ENCODE data around the gene RHOD. TPM values are rescaled to one million over a fixed set of nuclear protein-coding genes. Genes with fewer than 3 reads are reported as not detected.

The RHOD gene
- total RNA-seq, 1 donor from 2014 or later, result 21.2 TPM

GRCh38 chr11:67076202-67076601 is 19.6 kb downstream of the RHOD start:
- H3K27ac Mint-ChIP-seq, result peak overlapping the region; percentile 62
- H3K4me3 Mint-ChIP-seq, result peak overlapping the region; percentile 24
- H3K4me1 Mint-ChIP-seq (ENCODE audit: unreplicated experiment), result peaks cover 9% of the 10 kb centered on the region
- DNase-seq (ENCODE audit: extremely low spot score, unreplicated experiment), result no peak
- H3K9me3 Mint-ChIP-seq, result no peaks in the 10 kb centered on the region
- peaks cover 3% of the 10 kb centered on the region for H3K36me3 Mint-ChIP-seq
- no peaks in the 10 kb centered on the region for H3K27me3 Mint-ChIP-seq
- no peak for TF ChIP-seq CTCF (conservative IDR thresholded peaks at IDR 0.05)

- H3K4me1 Mint-ChIP-seq (ENCODE audit: unreplicated experiment), result peaks cover 20% of the 10 kb centered on the region
- no peak for DNase-seq (ENCODE audit: extremely low spot score, unreplicated experiment)
- no peaks in the 10 kb centered on the region for H3K36me3 Mint-ChIP-seq
- H3K4me3 Mint-ChIP-seq, result peak overlapping the region; percentile 5
- no peak for TF ChIP-seq CTCF (conservative IDR thresholded peaks at IDR 0.05)
- peak overlapping the region; percentile 46 for H3K27ac Mint-ChIP-seq
- H3K9me3 Mint-ChIP-seq, result no peaks in the 10 kb centered on the region
- no peaks in the 10 kb centered on the region for H3K27me3 Mint-ChIP-seq
Measured at GRCh38 chr11:67079065-67079705, 22.5 kb downstream of the RHOD start.

- no peak for TF ChIP-seq CTCF (conservative IDR thresholded peaks at IDR 0.05)
- H3K27me3 Mint-ChIP-seq, result no peaks in the 10 kb centered on the region
- peak overlapping the region; percentile 3 for H3K4me3 Mint-ChIP-seq
- no peaks in the 10 kb centered on the region for H3K36me3 Mint-ChIP-seq
- DNase-seq (ENCODE audit: extremely low spot score, unreplicated experiment), result no peak
- peak overlapping the region; percentile 41 for H3K27ac Mint-ChIP-seq
- no peaks in the 10 kb centered on the region for H3K9me3 Mint-ChIP-seq
- peaks cover 14% of the 10 kb centered on the region for H3K4me1 Mint-ChIP-seq (ENCODE audit: unreplicated experiment)
Measured at GRCh38 chr11:67082071-67082791, 25.6 kb downstream of the RHOD start.

- TF ChIP-seq CTCF (conservative IDR thresholded peaks at IDR 0.05), result no peak
- Mint-ChIP-seq H3K4me3 (no peak overlapping the region), H3K27me3 (no peaks in the 10 kb centered on the region), H3K4me1 (ENCODE audit: unreplicated experiment) (peaks cover 14% of the 10 kb centered on the region), H3K27ac (peak overlapping the region; percentile 26), H3K9me3 (no peaks in the 10 kb centered on the region), H3K36me3 (no peaks in the 10 kb centered on the region)
- no peak for DNase-seq (ENCODE audit: extremely low spot score, unreplicated experiment)
Measured at GRCh38 chr11:67083786-67084366, 27.2 kb downstream of the RHOD start.

- no peak for DNase-seq (ENCODE audit: extremely low spot score, unreplicated experiment)
- Mint-ChIP-seq H3K9me3 (no peaks in the 10 kb centered on the region), H3K4me3 (no peak overlapping the region), H3K27me3 (no peaks in the 10 kb centered on the region), H3K36me3 (no peaks in the 10 kb centered on the region), H3K4me1 (ENCODE audit: unreplicated experiment) (peaks cover 10% of the 10 kb centered on the region), H3K27ac (no peak overlapping the region)
- TF ChIP-seq CTCF (conservative IDR thresholded peaks at IDR 0.05), result no peak
Measured at GRCh38 chr11:67085617-67086016, 29.0 kb downstream of the RHOD start.
